LNCAP (cell line): Measurements from ENCODE around the gene CAMK1.

ENCODE experiments used
- TF ChIP-seq, protein P1 (sequence below): fragments of 450-650 bp; IDR thresholded peaks from 2 replicates; pipeline ENCODE4 v1.5.1; 2017; ENCODE audit warnings: mild to moderate bottlenecking

Gene CAMK1

DNA sequence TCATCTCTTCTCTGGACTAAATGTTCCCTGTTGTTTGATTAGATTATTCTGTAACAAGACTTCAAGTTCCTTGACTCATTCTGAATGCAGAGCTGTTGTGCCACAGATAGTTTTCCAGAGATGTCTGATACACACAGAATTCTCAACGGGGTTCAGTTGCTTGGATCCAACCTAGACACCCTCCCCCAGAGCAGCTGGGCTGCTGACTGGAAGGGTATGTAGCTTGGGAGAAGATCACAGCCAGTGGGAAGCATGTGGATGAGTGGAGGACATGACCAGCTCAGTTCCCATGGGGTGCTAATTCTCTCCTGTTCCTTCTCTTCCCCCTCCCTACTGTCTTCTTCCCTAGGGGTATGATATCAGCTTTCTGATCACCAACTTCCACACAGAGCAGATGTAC, 33.7 kb upstream of the CAMK1 start:
- TF ChIP-seq, protein P1, sequence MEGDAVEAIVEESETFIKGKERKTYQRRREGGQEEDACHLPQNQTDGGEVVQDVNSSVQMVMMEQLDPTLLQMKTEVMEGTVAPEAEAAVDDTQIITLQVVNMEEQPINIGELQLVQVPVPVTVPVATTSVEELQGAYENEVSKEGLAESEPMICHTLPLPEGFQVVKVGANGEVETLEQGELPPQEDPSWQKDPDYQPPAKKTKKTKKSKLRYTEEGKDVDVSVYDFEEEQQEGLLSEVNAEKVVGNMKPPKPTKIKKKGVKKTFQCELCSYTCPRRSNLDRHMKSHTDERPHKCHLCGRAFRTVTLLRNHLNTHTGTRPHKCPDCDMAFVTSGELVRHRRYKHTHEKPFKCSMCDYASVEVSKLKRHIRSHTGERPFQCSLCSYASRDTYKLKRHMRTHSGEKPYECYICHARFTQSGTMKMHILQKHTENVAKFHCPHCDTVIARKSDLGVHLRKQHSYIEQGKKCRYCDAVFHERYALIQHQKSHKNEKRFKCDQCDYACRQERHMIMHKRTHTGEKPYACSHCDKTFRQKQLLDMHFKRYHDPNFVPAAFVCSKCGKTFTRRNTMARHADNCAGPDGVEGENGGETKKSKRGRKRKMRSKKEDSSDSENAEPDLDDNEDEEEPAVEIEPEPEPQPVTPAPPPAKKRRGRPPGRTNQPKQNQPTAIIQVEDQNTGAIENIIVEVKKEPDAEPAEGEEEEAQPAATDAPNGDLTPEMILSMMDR: no peak

DNA sequence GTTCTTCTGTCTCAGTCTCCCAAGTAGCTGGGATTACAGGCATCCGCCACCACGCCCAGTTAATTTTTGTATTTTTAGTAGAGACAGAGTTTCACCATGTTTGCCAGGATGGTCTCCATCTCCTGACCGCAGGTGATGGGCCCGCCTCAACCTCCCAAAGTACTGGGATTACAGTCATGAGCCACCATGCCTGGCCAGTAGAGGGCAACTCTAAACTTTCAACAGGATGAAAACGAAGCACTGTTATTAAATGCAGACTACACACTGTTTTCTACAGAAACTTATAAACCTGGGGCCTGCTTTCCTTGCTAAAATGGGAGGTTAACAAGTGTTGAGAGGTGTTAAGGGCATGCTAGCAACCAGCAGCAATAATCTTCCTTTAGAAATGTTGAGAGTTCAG, 30.8 kb upstream of the CAMK1 start:
- TF ChIP-seq, protein P1: peak; percentile 45; the same call in 1 of the 2 replicates

DNA sequence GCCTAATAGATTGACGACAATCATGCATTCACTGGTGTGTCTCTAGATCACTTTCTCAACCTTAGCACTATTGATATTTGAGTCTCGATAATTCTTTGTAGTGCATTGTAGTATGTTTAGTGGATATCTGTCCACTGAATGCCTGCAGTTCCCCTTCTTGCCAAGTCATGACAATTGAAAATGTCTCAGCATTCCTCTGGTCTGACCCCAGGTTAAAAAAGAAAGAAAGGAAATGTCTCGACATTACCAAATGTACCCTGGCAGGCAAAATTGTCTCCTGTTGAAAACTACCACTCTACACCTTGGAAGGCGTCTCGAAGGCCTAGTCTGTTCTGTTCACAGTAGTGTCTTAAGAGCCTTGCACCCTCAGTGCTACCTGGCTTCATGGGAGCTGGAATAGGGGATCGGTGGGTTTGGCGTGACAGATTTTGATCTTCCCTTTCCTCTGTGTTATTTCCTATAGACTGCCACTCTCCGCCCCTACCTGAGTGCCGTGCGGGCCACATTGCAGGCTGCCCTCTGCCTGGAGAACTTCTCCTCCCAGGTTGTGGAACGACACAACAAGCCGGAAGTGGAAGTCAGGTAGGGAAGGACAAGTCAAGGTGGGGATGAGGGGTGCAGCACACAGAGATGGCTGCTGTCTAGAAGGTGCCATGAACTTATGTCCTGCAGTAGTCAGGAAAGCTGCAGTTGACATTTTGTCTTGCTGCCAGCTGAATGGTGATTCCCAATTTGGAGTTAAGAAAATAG, 27.6 kb upstream of the CAMK1 start:
- TF ChIP-seq, protein P1: no peak

DNA sequence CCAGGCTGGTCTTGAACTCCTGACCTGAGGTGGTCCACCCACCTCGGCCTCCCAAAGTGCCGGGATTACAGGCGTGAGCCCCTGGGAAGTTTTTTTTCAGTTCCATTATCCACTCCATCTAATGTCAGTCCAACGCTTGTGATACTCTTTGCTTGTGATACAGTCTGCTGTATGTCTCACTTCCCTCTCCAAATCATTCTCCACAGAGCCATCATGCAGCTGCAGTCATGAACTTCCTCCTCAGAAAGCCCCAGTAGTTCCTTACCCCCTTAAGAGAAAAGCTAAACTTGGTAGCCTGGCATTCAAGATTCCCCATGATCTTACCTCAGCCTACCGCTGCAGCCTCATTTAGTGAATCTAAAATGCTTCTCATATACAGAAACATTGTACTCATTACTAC, 25.5 kb upstream of the CAMK1 start:
- TF ChIP-seq, protein P1: no peak

DNA sequence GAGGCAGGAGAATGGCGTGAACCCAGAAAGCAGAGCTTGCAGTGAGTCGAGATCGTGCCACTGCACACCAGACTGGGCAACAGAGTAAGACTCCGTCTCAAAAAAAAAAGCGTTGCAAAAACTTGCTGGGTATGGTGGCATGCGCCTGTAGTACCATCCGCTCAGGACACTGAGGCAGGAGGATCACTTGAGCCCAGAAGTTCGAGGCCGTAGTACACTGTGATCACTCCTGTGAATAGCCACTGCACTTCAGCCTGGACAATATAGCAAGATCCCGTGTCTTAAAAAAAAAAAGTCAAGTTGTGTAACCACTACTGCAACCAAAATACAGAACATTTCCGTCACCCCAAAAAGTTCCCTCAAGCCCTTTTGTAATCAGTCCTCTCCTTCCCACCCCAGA, 24.7 kb upstream of the CAMK1 start:
- TF ChIP-seq, protein P1: no peak

DNA sequence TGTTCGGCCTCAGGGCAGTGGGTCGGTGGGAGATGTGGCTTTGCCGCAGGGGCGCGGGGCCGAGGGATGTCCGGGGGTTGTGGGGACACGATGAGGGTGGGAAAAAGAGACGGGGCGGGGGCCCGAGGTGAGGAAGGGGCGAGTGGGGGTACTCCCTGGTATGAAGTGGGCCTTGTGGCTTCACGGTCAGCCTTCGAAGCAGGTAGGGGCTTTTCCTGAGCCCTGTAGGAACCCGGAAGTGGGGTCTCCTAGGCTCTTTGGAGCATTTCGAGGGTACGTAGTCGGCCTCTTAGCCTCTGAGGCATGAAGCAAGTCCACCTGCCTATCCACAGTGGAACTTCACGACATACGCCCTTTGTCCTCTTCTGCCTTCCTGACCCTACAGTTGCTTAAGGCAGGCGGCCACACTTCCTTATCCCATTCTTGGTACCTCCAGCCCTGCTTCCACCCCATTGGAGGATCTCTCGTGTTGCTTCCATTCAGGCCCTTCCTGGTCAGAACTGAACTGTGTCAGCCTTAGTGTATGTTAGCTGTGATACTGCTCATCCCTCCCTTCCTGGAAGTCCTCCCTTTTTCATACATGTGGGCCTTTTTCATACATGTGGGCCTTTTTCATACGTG, 23.5 kb upstream of the CAMK1 start:
- TF ChIP-seq, protein P1: no peak

DNA sequence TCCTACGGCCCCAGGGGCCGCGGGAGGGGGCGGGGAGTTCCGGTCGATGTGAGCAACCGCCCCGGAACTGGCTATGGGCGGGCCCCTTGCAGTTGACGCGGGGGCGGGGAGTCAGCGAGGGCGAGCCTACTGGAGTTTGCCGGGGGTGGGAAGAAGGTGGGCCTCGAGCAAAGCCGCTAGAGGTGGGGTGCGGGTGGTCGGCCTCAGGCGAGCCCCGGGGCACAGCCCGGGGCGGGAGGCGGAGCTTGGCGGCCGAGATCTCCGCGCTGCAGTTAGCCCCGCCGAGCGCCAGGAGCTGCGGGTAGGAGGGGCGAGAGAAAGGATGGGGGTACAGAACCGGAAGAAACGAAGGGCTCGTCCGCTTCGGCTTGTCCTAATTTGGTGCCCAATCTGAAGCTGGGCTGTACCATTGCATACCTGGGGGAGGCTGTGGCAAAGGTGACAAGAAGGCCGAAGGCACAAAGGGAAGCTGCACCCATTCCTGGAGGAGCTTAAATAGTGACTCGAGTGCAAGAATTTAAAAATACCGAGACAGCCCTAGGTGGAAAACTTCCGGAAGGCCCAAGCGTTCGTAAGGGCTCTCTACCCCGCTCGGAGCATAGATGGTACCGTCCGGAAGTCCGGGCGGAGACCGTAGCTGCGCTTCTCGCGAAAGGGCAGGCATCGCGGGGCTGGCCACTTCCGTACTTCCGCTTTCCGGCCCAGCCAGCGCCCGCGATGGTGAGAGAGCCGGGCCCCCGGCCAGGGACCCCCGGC, 22.8 kb upstream of the CAMK1 start, which contains the start of the genes ARPC4 and TADA3:
ARPC4 (plus strand) TSS at position 678 of the 756 bp plus-strand sequence; CDS start at position 718, 40 bp downstream.
TADA3 (minus strand) TSS at position 69 of the 756 bp plus-strand sequence. CDS start 1,007 bp downstream, outside the sequence.
- TF ChIP-seq, protein P1: no peak
